Cardiac muscle cell (in vitro differentiated cells and primary cell): ENCODE data around the gene PRICKLE2. TPM values are rescaled to one million over a fixed set of nuclear protein-coding genes. Genes with fewer than 3 reads are reported as not detected.

Source experiments
- DNase-seq, 2 donors: peaks; one replicate each; pipeline versions ENCODE4 v3.0.0 to v3.0.0-alpha.2; 2010 to 2017; ENCODE audit warnings: low read depth in 1 of 2, low spot score in 1 of 2
- H3K27ac ChIP-seq: fragments of 200-600 bp; sonication (generic); 2 replicates; pipeline ENCODE4 v1.5.1; 2016
- H3K27me3 ChIP-seq: fragments of 200-600 bp; sonication (generic); 2 replicates; pipeline ENCODE4 v1.6.0; 2016; ENCODE audit warnings: control low read depth
- H3K36me3 ChIP-seq: fragments of 200-600 bp; sonication (generic); 2 replicates; pipeline ENCODE4 v1.5.1; 2016; ENCODE audit warnings: control low read depth
- H3K4me1 ChIP-seq: fragments of 200-600 bp; sonication (generic); 2 replicates; pipeline ENCODE4 v1.8.1; 2017; ENCODE audit warnings: low read depth, mild to moderate bottlenecking, mixed run types
- H3K4me3 ChIP-seq: fragments of 200-600 bp; sonication (generic); 2 replicates; pipeline ENCODE4 v1.5.1; 2016; ENCODE audit warnings: mild to moderate bottlenecking
- H3K9me3 ChIP-seq: fragments of 200-600 bp; sonication (generic); 2 replicates; pipeline ENCODE4 v1.5.1; 2017; ENCODE audit warnings: low read depth, mild to moderate bottlenecking, control low read depth
- CTCF ChIP-seq: IDR thresholded peaks from 2 replicates; pipeline ENCODE4 v1.5.1; 2012; ENCODE audit warnings: low read depth, mild to moderate bottlenecking, low read length
- polyA plus RNA-seq: library from polyadenylated mRNA; unstranded; fragments of >200 nt; fragmentation: Nextera tagmentation; extraction: Ambion mirVana; gene quantifications from 2 replicates; pipeline ENCODE4 v1.2.1, GENCODE V29; 2016
- total RNA-seq: library from RNA; depleted of rRNA; stranded (reverse); fragments of >200 nt; gene quantifications from 2 replicates; pipeline ENCODE4 v1.2.3, GENCODE V29; 2016

PRICKLE2 gene
- total and polyA plus RNA-seq, 2 experiments from 2014 or later, result 4.3 to 11.7 TPM

GRCh38 chr3:64232821-64233220 is 7.6 kb upstream of the PRICKLE2 start:
- peaks cover 7% of the 10 kb centered on the region for H3K4me1 ChIP-seq
- DNase-seq, result no peak
- no peaks in the 10 kb centered on the region for H3K9me3 ChIP-seq
- H3K4me3 ChIP-seq, result no peak overlapping the region
- no peaks in the 10 kb centered on the region for H3K36me3 ChIP-seq
- TF ChIP-seq CTCF, result no peak
- H3K27ac ChIP-seq, result no peak overlapping the region
- H3K27me3 ChIP-seq, result no peaks in the 10 kb centered on the region

GRCh38 chr3:64229903-64230302 is 4.6 kb upstream of the PRICKLE2 start:
- Histone ChIP-seq H3K4me1 (peaks cover 7% of the 10 kb centered on the region), H3K36me3 (no peaks in the 10 kb centered on the region), H3K9me3 (no peaks in the 10 kb centered on the region), H3K4me3 (no peak overlapping the region), H3K27me3 (no peaks in the 10 kb centered on the region), H3K27ac (peak overlapping the region; percentile 52)
- TF ChIP-seq CTCF, result no peak
- DNase-seq, result peak in 1 of 2 donors; percentile 38

GRCh38 chr3:64228110-64228509 is 2.8 kb upstream of the PRICKLE2 start:
- H3K36me3 ChIP-seq, result no peaks in the 10 kb centered on the region
- no peaks in the 10 kb centered on the region for H3K27me3 ChIP-seq
- no peak overlapping the region for H3K27ac ChIP-seq
- no peak for DNase-seq
- no peak for TF ChIP-seq CTCF
- no peak overlapping the region for H3K4me3 ChIP-seq
- H3K9me3 ChIP-seq, result no peaks in the 10 kb centered on the region
- peaks cover 7% of the 10 kb centered on the region for H3K4me1 ChIP-seq

GRCh38 chr3:64226730-64227129 is 1.5 kb upstream of the PRICKLE2 start:
- no peaks in the 10 kb centered on the region for H3K27me3 ChIP-seq
- peaks cover 7% of the 10 kb centered on the region for H3K4me1 ChIP-seq
- DNase-seq, result no peak
- no peak overlapping the region for H3K27ac ChIP-seq
- H3K9me3 ChIP-seq, result no peaks in the 10 kb centered on the region
- H3K4me3 ChIP-seq, result no peak overlapping the region
- no peaks in the 10 kb centered on the region for H3K36me3 ChIP-seq
- no peak for TF ChIP-seq CTCF

GRCh38 chr3:64225695-64226499 is 631 bp upstream of the PRICKLE2 start:
- Histone ChIP-seq H3K4me1 (peaks cover 7% of the 10 kb centered on the region), H3K4me3 (no peak overlapping the region)
- no peak for DNase-seq

More at GRCh38 chr3:64225695-64226499, 631 bp upstream of the PRICKLE2 start:
- Histone ChIP-seq H3K9me3 (no peaks in the 10 kb centered on the region), H3K27ac (no peak overlapping the region), H3K36me3 (no peaks in the 10 kb centered on the region), H3K27me3 (no peaks in the 10 kb centered on the region)
- no peak for TF ChIP-seq CTCF
